Tibial nerve (tissue), 4 donors: Measurements from ENCODE around the gene RHOBTB3.

Source experiments
- CTCF ChIP-seq, 5 experiments: fragments of 200-600 bp in 3 of 5; fragments of 450-650 bp in 2 of 5; sonication (generic) in 3 of 5; IDR thresholded peaks; one replicate each; pipeline ENCODE4 v1.5.1; 2016 to 2019; ENCODE audit warnings: antibody characterized with exemption in 5 of 5, mild to moderate bottlenecking in 3 of 5, moderate library complexity in 2 of 5
- EP300 ChIP-seq, 2 donors: sonication (generic); formaldehyde crosslinking; IDR thresholded peaks; one replicate each; pipeline ENCODE4 v1.6.1; 2017; ENCODE audit warnings: antibody characterized with exemption in 2 of 2, mild to moderate bottlenecking in 1 of 2
- POLR2A ChIP-seq, 2 donors: fragments of 450-650 bp; IDR thresholded peaks; one replicate each; pipeline ENCODE4 v1.6.1; 2017; ENCODE audit warnings: antibody characterized with exemption in 2 of 2, mild to moderate bottlenecking in 2 of 2, moderate library complexity in 2 of 2

- TF ChIP-seq POLR2A (IDR thresholded peaks at IDR 0.05) (no peak), CTCF (IDR thresholded peaks at IDR 0.05) (no peak), EP300 (IDR thresholded peaks at IDR 0.05) (no peak)
Measured at GRCh38 chr5:95821110-95822021, 90.2 kb downstream of the RHOBTB3 start.
